Mesenchymal stem cell (in vitro differentiated cells and primary cell): ENCODE results near the gene UCN.

Experiments used
- DNase-seq: peaks from one replicate; pipeline ENCODE4 v3.0.0-alpha.2; 2013
- H2AFZ ChIP-seq: one replicate; pipeline ENCODE4 v1.6.1; 2013; ENCODE audit warnings: low read depth, mild to moderate bottlenecking, control low read depth, inconsistent platforms, low read length, moderate library complexity
- H2AK5ac ChIP-seq: 2 replicates; pipeline ENCODE4 v1.6.1; 2013; ENCODE audit warnings: low read length, moderate library complexity, mild to moderate bottlenecking, inconsistent platforms; ENCODE audit not compliant: severe bottlenecking
- H2BK120ac ChIP-seq: one replicate; pipeline ENCODE4 v1.6.1; 2013; ENCODE audit warnings: low read depth, mild to moderate bottlenecking, inconsistent platforms, low read length, moderate library complexity
- H2BK12ac ChIP-seq, 2 experiments: one replicate each; pipeline ENCODE4 v1.6.1; 2013; ENCODE audit warnings: inconsistent platforms in 2 of 2, low read length in 2 of 2, mild to moderate bottlenecking in 2 of 2, moderate library complexity in 2 of 2, control low read depth in 1 of 2
- H2BK15ac ChIP-seq: one replicate; pipeline ENCODE4 v1.6.1; 2013; ENCODE audit warnings: mild to moderate bottlenecking, low read depth, inconsistent platforms; ENCODE audit not compliant: poor library complexity, severe bottlenecking
- H2BK5ac ChIP-seq: 2 replicates; pipeline ENCODE4 v1.6.1; 2013; ENCODE audit warnings: low read depth, mild to moderate bottlenecking, low read length, control low read depth, inconsistent platforms; ENCODE audit not compliant: poor library complexity, severe bottlenecking
- H3K14ac ChIP-seq, 2 experiments: one replicate each; pipeline ENCODE4 v1.6.1; 2013; ENCODE audit warnings: inconsistent platforms in 2 of 2, low read length in 2 of 2, control low read depth in 1 of 2, mild to moderate bottlenecking in 1 of 2, moderate library complexity in 1 of 2
- H3K18ac ChIP-seq, 2 experiments: one replicate each; pipeline ENCODE4 v1.6.1; 2013; ENCODE audit warnings: inconsistent platforms in 2 of 2, low read length in 2 of 2, control low read depth in 1 of 2, low read depth in 1 of 2, mild to moderate bottlenecking in 1 of 2
- H3K23ac ChIP-seq, 2 experiments: one replicate each; pipeline ENCODE4 v1.6.1; 2013; ENCODE audit warnings: inconsistent platforms in 2 of 2, low read length in 2 of 2, mild to moderate bottlenecking in 2 of 2, moderate library complexity in 2 of 2, control low read depth in 1 of 2
- H3K27ac ChIP-seq: 2 replicates; pipeline ENCODE4 v1.5.1; 2013; ENCODE audit warnings: mild to moderate bottlenecking, moderate library complexity, low read length, control low read depth, inconsistent platforms; ENCODE audit not compliant: poor library complexity, severe bottlenecking
- H3K27me3 ChIP-seq, 2 experiments: 2 replicates each; pipeline versions ENCODE4 v1.6.1 to v1.7.0; 2013; ENCODE audit warnings: low read length in 2 of 2, mild to moderate bottlenecking in 2 of 2, moderate library complexity in 2 of 2, control low read depth in 1 of 2, inconsistent platforms in 1 of 2; ENCODE audit not compliant: control insufficient read depth in 1 of 2, insufficient read depth in 1 of 2
- H3K36me3 ChIP-seq, 2 experiments: 2 replicates each; pipeline versions ENCODE4 v1.6.1 to v1.7.0; 2013; ENCODE audit warnings: low read length in 2 of 2, control low read depth in 1 of 2, inconsistent platforms in 1 of 2, low read depth in 1 of 2, mild to moderate bottlenecking in 1 of 2; ENCODE audit not compliant: insufficient read depth in 2 of 2, control insufficient read depth in 1 of 2
- H3K4ac ChIP-seq, 2 experiments: one replicate each; pipeline ENCODE4 v1.6.1; 2013; ENCODE audit warnings: inconsistent platforms in 2 of 2, low read length in 2 of 2, mild to moderate bottlenecking in 2 of 2, moderate library complexity in 2 of 2, control low read depth in 1 of 2, low read depth in 1 of 2
- H3K4me1 ChIP-seq: 2 replicates; pipeline ENCODE4 v1.6.1; 2013; ENCODE audit warnings: low read depth, low read length, control low read depth; ENCODE audit not compliant: control insufficient read depth, insufficient read depth
- H3K4me2 ChIP-seq: 2 replicates; pipeline ENCODE4 v1.6.1; 2013; ENCODE audit warnings: low read length, mild to moderate bottlenecking, inconsistent platforms; ENCODE audit not compliant: poor library complexity, severe bottlenecking
- H3K4me3 ChIP-seq, 2 experiments: 2 replicates each; pipeline versions ENCODE4 v1.5.1 to v1.7.0; 2013; ENCODE audit warnings: low read length in 2 of 2, mild to moderate bottlenecking in 2 of 2, control low read depth in 1 of 2, low read depth in 1 of 2; ENCODE audit not compliant: insufficient read depth in 1 of 2
- H3K79me1 ChIP-seq: replicated peaks from 2 replicates; pipeline ENCODE4 v1.6.1; 2013; ENCODE audit warnings: mild to moderate bottlenecking, control low read depth, low read length, inconsistent platforms; ENCODE audit not compliant: poor library complexity, severe bottlenecking
- H3K9ac ChIP-seq: 2 replicates; pipeline ENCODE4 v1.7.0; 2013; ENCODE audit warnings: mild to moderate bottlenecking, low read length, moderate library complexity
- H3K9me3 ChIP-seq: 2 replicates; pipeline ENCODE4 v1.7.0; 2013; ENCODE audit warnings: mild to moderate bottlenecking, low read length; ENCODE audit not compliant: control insufficient read depth
- H4K8ac ChIP-seq: one replicate; pipeline ENCODE4 v1.6.1; 2013; ENCODE audit warnings: inconsistent platforms, mild to moderate bottlenecking, low read length, moderate library complexity
- H4K91ac ChIP-seq: one replicate; pipeline ENCODE4 v1.6.1; 2013; ENCODE audit warnings: mild to moderate bottlenecking, low read length, inconsistent platforms
- WGBS: methylation state at CpG from one replicate; pipeline ENCODE4 v1.1.7; 2013; ENCODE audit warnings: mixed read lengths; 5-methylcytosine and 5-hydroxymethylcytosine counted together

Gene UCN

GRCh38 chr2:27323596-27324285, 15.5 kb upstream of the UCN start:
- Histone ChIP-seq H4K8ac (peak overlapping the region; percentile 97), H3K18ac (peak overlapping the region; percentile 90 to 95), H3K4me1 (peaks cover 13% of the 10 kb centered on the region), H2AK5ac (peak overlapping the region; percentile 62), H3K27ac (peak overlapping the region; percentile 94), H2BK12ac (no peak overlapping the region), H2BK5ac (no peak overlapping the region), H3K36me3 (peaks cover 17 to 31% of the 10 kb centered on the region in 2 experiments), H3K14ac (no peak overlapping the region), H3K4ac (peak overlapping the region; percentile 83 to 87), H3K27me3 (no peaks in the 10 kb centered on the region), H2BK120ac (no peak overlapping the region), H3K23ac (no peak overlapping the region), H3K4me3 (peak overlapping the region in 1 of 2 experiments; percentile 91), H3K9ac (peak overlapping the region; percentile 99), H4K91ac (no peak overlapping the region), H3K4me2 (peak overlapping the region; percentile 96), H3K79me1 (peaks cover 11% of the 10 kb centered on the region), H3K9me3 (no peaks in the 10 kb centered on the region), H2AFZ (no peak overlapping the region), H2BK15ac (no peak overlapping the region)
- 26% methylated on average over 5 of the region's 5 CpGs for WGBS
- no peak for DNase-seq

- Histone ChIP-seq H2AK5ac (peak within 1 kb of the TSS; percentile 88), H3K27ac (peak within 1 kb of the TSS; percentile 94), H2BK5ac (peak within 1 kb of the TSS; percentile 86), H3K27me3 (no peaks in the 10 kb centered on the region), H3K4me2 (peak within 1 kb of the TSS; percentile 96), H3K4me1 (peaks cover 13% of the 10 kb centered on the region), H3K79me1 (peaks cover 11% of the 10 kb centered on the region), H2BK15ac (peak within 1 kb of the TSS; percentile 70), H3K4ac (peak within 1 kb of the TSS; percentile 87 to 89), H3K14ac (peak within 1 kb of the TSS in 1 of 2 experiments; percentile 75), H3K9ac (peak within 1 kb of the TSS; percentile 99), H3K23ac (peak within 1 kb of the TSS in 1 of 2 experiments; percentile 75), H4K91ac (peak within 1 kb of the TSS; percentile 97), H3K18ac (peak within 1 kb of the TSS; percentile 90 to 95), H3K4me3 (peak within 1 kb of the TSS; percentile 73 to 91), H3K36me3 (peaks cover 17 to 23% of the 10 kb centered on the region in 2 experiments), H2BK12ac (peak within 1 kb of the TSS in 1 of 2 experiments; percentile 76), H2AFZ (peak within 1 kb of the TSS; percentile 72), H2BK120ac (peak within 1 kb of the TSS; percentile 73), H4K8ac (peak within 1 kb of the TSS; percentile 97), H3K9me3 (no peaks in the 10 kb centered on the region)
- 4% methylated on average over 31 of the region's 39 CpGs for WGBS
- DNase-seq = peak; percentile 94
Observed at GRCh38 chr2:27322766-27323595, 14.7 kb upstream of the UCN start, which contains the start of gene MPV17. TSS of gene MPV17 (minus strand) at chr2:27323097. CDS start at chr2:27322517, 580 bp downstream.

GRCh38 chr2:27322301-27322765, 14.1 kb upstream of the UCN start:
- Histone ChIP-seq H2BK5ac (peak overlapping the region; percentile 62), H2AK5ac (peak overlapping the region; percentile 88), H3K36me3 (peaks cover 18 to 25% of the 10 kb centered on the region in 2 experiments), H2AFZ (peak overlapping the region; percentile 70), H3K4ac (peak overlapping the region; percentile 80 to 89), H4K8ac (peak overlapping the region; percentile 90), H4K91ac (peak overlapping the region; percentile 73), H3K4me2 (peak overlapping the region; percentile 96), H3K9ac (peak overlapping the region; percentile 99), H3K79me1 (peaks cover 14% of the 10 kb centered on the region), H3K18ac (peak overlapping the region; percentile 79 to 81), H3K4me3 (peak overlapping the region; percentile 73 to 91), H2BK12ac (peak overlapping the region in 1 of 2 experiments; percentile 76), H3K9me3 (no peaks in the 10 kb centered on the region), H3K14ac (peak overlapping the region in 1 of 2 experiments; percentile 75), H3K27ac (peak overlapping the region; percentile 76), H2BK120ac (peak overlapping the region; percentile 1), H3K23ac (peak overlapping the region in 1 of 2 experiments; percentile 16), H3K4me1 (peaks cover 13% of the 10 kb centered on the region), H3K27me3 (no peaks in the 10 kb centered on the region), H2BK15ac (peak overlapping the region; percentile 70)
- peak; percentile 40 for DNase-seq
- 6% methylated on average over 9 of the region's 10 CpGs for WGBS
